Left colon (tissue), 2 donors: ENCODE measurements around the gene CHAC1. TPM values are rescaled to one million over a fixed set of nuclear protein-coding genes. Genes with fewer than 3 reads are reported as not detected.
A peak's percentile ranks its signal among the peaks of the same experiment; 100 is the strongest.

Experiments
- ATAC-seq: fragments of 200-7000 bp; cut with Tn5 transposase; one replicate; pipeline ENCODE4 v1.9.1; 2020; ENCODE audit warnings: mild to moderate bottlenecking, moderate library complexity
- DNase-seq, 2 donors: peaks; one replicate each; pipeline ENCODE4 v3.0.0-alpha.2; 2020
- intact Hi-C, 2 donors: fragments of 100-400 bp; cut with DNase I in 1 of 2; cut with micrococcal nuclease in 1 of 2; formaldehyde crosslinking; loops; one replicate each; pipeline versions ENCODE4 v1.11.2 to v1.14.0; 2022; cut with DNase I, micrococcal nuclease
- total RNA-seq, 2 donors: library from RNA; stranded (reverse); fragmentation: NEBNext Ultra II Directional; extraction: Animal tissue kit (Norgen Biotek cat#: 25700); gene quantifications; one replicate each; pipeline ENCODE4 v1.2.1, GENCODE V29; 2021
- donor health status: DM: no; HTN: no; CAD: no.
- donor health status: DM: yes; HTN: yes; CAD: no.

The CHAC1 gene
- total RNA-seq, 2 donors from 2014 or later: 1.8 to 11.0 TPM

DNA sequence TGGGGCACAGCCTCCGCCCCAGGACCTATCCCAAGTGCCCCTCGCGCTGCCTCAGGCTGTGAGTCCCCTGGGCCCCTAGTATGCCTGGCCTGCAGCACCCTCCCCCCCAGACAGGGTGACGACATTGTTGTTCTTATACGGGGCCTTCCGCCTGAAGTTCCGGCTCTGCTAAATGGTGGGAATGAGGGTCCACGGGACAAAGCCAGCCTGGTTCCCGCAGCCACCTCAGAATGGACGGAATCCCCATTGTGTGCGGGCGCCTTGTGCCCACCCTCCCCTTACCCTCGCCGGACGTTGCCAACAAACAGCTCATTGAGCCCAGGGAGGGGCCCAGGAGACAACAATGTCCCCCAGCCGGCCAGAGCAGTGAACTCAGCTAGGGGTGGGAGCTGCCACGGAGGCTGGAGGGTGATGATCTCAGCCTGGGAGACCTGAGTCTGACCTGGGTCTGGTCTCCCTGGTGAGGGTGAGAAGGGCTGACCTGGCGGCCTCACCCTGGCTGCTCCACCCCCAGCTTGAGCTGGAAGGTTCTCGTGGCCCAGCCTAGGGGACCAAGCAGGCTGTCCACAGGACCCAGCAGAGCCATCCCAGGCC is 34.4 kb upstream of the CHAC1 start:
- no peak for ATAC-seq
- DNase-seq: no peak
- intact Hi-C loops: no loop called here

DNA sequence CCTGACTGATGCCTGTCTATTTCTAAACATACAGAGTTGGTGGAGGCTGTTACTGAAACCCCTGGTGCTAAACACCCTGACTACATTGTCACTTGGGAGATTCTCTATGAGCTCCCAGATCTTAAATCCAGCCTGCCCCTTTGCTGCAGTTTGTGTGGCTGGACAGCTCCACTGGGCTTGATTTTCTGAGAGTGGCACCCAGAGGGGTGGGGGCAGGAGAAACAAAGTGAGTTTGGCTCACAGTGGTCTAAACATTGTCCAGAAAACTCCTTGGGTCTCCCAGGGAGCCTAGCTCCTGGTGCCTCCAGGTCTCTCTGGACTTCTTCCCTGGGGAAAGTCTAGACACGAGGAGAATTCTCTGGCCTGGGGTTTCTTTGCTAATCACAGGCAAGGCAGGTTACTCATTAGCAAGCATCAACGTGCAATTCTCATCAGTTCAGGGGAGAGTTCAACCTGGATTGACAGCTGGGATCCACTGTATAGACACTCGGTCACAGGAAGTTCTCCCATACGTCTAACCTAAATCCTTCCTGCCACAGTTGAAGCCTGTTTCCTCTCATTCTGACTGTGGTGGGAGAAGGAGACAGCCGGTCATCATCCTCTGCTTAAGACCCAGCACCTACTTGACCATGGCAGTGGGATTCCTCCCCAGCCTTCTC is 31.2 kb upstream of the CHAC1 start:
- ATAC-seq: peak; percentile 51
- DNase-seq: no peak
- intact Hi-C loops: no loop called here

- ATAC-seq (peak; percentile 39), DNase-seq (peak in 1 of 2 donors; percentile 42)
- intact Hi-C loops: no loop called here
These were observed 30.7 kb upstream of the CHAC1 start for GRCh38 chr15:40922608-40923005.

- no peak for DNase-seq
- ATAC-seq: no peak
- intact Hi-C loops: no loop called here
These were observed 29.7 kb upstream of the CHAC1 start for GRCh38 chr15:40923551-40923950.

DNA sequence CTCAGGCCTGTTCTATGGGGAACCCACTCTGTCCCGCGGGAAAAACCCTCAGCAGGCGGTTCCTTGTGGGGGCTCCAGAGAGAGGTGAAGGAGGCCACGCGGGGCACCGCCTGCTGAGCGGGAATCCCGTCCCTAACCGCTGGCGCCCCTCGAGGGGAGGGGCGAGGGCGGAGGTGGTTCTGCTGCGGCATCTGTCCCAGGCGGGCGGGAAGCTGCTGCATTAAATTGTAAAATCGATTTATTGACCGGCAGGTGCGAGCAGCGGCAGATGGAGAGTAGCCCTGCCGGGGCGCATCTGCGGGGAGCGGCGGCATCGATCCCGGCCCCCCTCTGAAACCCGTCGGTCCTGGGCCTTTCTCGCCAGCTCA is 27.8 kb upstream of the CHAC1 start:
- ATAC-seq: no peak
- peak in 1 of 2 donors; percentile 58 for DNase-seq
- intact Hi-C loops: no loop called here

GRCh38 chr15:40925863-40926658 is 27.2 kb upstream of the CHAC1 start:
- peak in 1 of 2 donors; percentile 59 for DNase-seq
- peak; percentile 1 for ATAC-seq

DNA sequence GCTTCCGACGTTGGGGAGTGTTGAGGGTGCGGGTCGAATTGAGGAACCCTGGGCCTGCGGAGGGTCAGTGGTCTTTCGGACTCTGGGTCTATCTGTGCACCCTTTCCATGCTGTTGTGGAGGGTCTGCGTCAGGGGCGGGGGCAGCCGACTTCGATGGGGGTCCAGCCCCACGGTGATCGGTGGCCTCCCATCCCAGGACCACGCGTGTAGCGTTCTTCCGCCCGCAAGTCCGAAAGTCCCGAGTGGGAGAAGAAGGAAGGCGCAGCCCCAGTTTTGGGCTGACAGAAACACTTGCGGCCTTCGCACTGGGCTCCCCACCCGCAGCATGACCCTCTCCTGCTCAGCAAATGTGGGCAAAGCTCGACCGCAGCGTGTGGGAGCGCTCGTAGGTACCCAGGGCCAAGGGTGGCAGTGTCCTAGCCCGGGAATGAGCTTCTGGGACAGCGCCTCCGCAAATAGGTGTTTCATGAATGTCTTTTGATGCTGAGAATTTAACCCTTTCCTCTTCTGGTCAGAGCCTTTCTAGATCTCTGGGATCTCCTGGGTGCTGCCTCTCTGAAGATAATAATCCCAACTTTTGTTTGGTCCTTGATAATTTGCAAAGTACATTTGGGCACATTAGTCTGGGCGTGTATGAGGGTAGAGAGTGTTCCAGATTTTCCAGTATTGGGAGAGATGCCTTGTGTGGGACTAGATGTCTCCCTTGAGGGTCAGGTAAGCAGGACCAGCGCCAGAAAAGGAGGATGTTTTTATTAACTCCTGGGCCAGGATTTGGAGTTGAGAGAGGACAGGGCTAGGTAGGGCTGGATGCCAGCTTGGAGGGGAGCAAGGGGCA is 26.4 kb upstream of the CHAC1 start:
- intact Hi-C loops: no loop called here
- no peak for DNase-seq
- no peak for ATAC-seq

More at GRCh38 chr15:40925863-40926658, 27.2 kb upstream of the CHAC1 start:
- intact Hi-C loops: no loop called here

DNA sequence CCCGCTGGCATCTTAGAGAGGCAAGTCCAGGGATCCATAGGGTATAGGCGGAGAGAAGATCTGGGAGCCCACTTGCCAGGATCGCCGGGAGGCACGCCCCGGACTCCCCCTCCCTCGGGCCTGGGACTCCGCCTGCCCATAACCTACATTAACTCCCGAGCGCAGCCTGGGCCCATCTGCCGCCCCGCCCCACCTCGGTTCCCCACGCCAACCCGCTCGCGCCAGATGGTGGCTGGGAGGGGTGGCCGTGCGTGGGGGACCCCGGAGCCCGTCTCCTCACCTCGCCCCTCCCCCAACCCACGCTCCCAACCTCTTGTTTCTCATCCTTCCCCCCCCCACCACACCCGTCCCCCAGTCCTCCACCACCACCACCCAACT is 25.8 kb upstream of the CHAC1 start:
- DNase-seq: peak in 1 of 2 donors; percentile 62
- ATAC-seq: no peak

DNA sequence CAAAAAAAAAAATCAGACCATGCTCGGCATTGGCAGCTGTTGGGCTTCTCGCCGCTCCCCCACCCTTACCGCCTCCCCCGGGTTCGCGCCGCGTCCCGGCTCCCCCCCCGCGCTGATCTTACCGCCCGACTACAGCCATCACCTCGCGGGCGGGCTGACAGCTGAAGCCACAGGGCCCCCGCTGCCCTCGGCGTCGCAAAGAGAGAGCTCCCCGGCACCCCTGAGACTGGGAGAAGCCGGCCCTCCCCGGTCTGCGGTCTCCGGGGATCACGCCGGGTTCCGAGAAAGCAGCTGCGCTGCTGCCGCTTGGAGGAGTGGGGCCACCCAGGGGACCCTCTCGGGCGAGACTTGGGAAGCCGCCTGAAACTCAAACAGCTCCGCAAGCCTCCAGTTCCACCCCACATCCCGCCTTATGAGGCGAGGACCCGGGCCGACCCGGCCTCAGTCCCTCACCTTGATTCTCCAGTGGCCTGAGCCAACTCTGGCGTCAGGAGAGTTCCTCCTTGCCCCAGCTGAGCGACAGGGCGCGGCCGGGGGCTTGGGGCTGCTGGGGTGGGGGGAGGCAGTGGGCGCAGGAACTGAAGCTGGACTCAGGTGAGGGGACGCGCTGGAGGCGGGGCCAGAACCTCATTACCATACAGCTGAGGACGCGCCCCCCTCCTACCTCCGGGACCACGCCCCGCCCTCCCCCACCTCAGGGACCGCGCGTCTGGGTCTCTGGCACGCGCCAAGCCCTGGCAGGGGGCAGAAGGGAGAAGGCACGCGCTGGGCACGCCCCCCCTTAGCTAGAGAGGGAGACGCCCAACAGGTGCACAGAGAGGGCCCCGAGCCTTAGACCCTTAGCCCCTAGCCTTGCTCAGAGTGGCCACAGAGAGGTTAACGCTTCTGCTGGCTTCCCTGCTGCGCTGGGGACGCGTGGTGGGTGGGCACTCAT is 25.1 kb upstream of the CHAC1 start:
- DNase-seq (peak; percentile 72 to 78), ATAC-seq (peak; percentile 10)
- intact Hi-C loops: no loop called here

More for the DNA sequence above, 25.8 kb upstream of the CHAC1 start:
- intact Hi-C loops: no loop called here

DNA sequence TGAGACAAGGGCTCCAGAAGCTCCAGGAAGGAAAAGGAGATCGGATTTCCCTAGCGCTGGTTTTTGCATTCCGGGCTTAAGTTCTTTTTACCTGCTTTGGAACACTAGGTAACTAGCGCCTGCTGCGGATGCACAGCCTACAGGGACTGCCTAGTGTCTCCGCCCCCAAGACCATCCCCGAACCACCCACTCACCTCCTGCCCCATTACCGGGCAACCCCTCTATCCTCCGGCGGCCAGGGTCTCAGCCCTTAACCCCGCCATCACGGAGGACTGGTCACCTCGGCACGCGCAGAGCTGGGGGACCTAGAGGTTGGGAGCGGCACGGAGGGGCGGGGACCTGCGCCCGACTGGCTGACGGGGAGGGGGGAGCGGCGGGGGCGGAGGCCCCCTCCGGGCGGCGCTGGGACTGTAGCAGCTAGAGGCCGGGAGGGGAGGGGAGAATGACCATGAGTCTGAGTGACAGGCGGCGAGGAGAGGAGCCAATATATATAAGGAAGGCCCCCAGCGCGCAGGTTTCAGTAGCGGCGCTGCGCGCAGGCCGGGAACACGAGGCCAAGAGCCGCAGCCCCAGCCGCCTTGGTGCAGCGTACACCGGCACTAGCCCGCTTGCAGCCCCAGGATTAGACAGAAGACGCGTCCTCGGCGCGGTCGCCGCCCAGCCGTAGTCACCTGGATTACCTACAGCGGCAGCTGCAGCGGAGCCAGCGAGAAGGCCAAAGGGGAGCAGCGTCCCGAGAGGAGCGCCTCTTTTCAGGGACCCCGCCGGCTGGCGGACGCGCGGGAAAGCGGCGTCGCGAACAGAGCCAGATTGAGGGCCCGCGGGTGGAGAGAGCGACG is 24.2 kb upstream of the CHAC1 start, which contains the start of gene DLL4:
TSS of gene DLL4 (plus strand) at position 520 of the 839 bp plus-strand sequence. CDS start 329 bp downstream, outside the sequence.
- DNase-seq: peak; percentile 86 to 90
- intact Hi-C loops: no loop called here
- ATAC-seq: peak; percentile 51

GRCh38 chr15:40929660-40930429 is 23.4 kb upstream of the CHAC1 start:
- intact Hi-C loops: no loop called here
- ATAC-seq: peak; percentile 11

DNA sequence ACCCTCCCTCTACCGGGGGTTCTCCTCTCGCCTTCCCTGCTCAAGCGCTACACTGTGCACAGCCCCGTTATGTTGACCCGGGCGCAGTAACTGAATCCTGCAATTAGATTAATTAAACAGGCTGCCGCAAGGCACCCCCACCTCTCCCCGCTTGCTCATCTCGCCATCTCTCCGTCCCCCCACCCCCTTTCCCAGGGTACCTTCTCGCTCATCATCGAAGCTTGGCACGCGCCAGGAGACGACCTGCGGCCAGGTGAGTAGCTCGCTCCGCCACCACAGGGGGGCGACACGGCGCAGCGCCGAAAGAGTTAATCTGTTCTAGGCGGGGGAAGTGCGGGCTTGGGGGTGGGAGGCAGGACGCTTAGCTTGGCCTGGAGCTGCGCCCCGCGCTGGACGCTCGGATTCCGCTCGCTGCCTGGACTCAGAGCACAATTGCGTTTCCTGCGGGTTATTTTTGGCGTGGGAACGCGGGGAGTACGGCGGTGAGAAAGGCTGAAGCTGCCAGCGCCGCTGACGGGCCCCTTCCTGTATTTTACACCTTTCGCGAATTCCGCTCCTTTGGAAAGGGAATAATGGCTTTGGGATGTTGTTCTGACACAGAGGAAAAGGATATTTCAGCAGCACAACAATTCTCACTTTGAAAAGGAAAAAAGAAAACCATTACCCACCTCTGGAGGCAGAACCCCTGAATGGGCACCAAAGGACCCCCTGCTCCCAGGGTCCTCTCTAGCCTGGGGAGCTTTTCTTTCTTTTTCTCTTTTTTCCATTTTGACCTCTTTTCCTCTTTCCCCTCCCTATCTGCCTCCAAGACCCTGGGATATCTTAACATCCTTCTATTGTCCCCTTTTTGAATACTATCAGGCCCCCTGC is 22.6 kb upstream of the CHAC1 start:
- ATAC-seq: peak; percentile 13

More at GRCh38 chr15:40929660-40930429, 23.4 kb upstream of the CHAC1 start:
- peak in 1 of 2 donors; percentile 71 for DNase-seq

GRCh38 chr15:40931300-40932142 is 21.8 kb upstream of the CHAC1 start:
- DNase-seq: no peak
- intact Hi-C loops: no loop called here
- no peak for ATAC-seq

More for the DNA sequence above, 22.6 kb upstream of the CHAC1 start:
- peak; percentile 70 to 73 for DNase-seq
- intact Hi-C loops: no loop called here

DNA sequence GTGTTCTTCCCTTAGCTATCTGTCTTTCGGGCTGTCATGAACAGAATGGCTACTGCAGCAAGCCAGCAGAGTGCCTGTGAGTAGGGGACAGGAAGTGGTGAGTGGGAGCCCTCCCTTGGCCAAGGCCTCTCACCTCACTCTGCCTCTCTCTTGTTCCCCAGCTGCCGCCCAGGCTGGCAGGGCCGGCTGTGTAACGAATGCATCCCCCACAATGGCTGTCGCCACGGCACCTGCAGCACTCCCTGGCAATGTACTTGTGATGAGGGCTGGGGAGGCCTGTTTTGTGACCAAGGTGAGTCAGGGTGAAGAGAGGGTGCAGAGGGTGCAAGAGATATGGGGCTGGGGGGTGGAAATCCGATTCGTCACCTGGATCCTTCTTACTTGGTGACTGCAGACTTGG is 21.1 kb upstream of the CHAC1 start:
- intact Hi-C loops: no loop called here
- ATAC-seq (peak; percentile 11), DNase-seq (peak in 1 of 2 donors; percentile 40)
